Fibroblast of lung (primary cell): ENCODE data around the gene FTO. TPM values are rescaled to one million over a fixed set of nuclear protein-coding genes. Genes with fewer than 3 reads are reported as not detected.

Experiments
- DNase-seq, 2 donors: peaks; one replicate each; pipeline versions ENCODE4 v3.0.0 to v3.0.0-alpha.2; 2010; ENCODE audit warnings: low read depth in 2 of 2
- H2AFZ ChIP-seq: 2 replicates; pipeline ENCODE4 v1.5.1; 2012; ENCODE audit warnings: low read length, control low read depth, inconsistent platforms
- H3K27ac ChIP-seq: 2 replicates; pipeline ENCODE4 v1.5.1; 2011; ENCODE audit warnings: low read length, control low read depth; ENCODE audit not compliant: insufficient read depth
- H3K27me3 ChIP-seq: 2 replicates; pipeline ENCODE4 v1.5.1; 2011; ENCODE audit warnings: mild to moderate bottlenecking, low read length; ENCODE audit not compliant: control insufficient read depth, insufficient read depth
- H3K36me3 ChIP-seq: 2 replicates; pipeline ENCODE4 v1.5.1; 2011; ENCODE audit warnings: low read length; ENCODE audit not compliant: control insufficient read depth, insufficient read depth
- H3K4me1 ChIP-seq: 2 replicates; pipeline ENCODE4 v1.5.1; 2011; ENCODE audit warnings: low read length; ENCODE audit not compliant: control insufficient read depth, insufficient read depth; ENCODE audit errors: extremely low read depth
- H3K4me2 ChIP-seq: 2 replicates; pipeline ENCODE4 v1.5.1; 2011; ENCODE audit warnings: low read length, control low read depth; ENCODE audit not compliant: insufficient read depth; ENCODE audit errors: extremely low read depth
- H3K4me3 ChIP-seq, 4 experiments: fragments of 200-600 bp in 1 of 4; sonication (generic) in 1 of 4; replicated peaks in 1 of 4; 2 replicates each; pipeline ENCODE4 v1.5.1; 2011 to 2016; ENCODE audit warnings: low read length in 4 of 4, low read depth in 3 of 4, mild to moderate bottlenecking in 3 of 4, control low read depth in 2 of 4, inconsistent platforms in 1 of 4, mixed read lengths in 1 of 4; ENCODE audit not compliant: insufficient read depth in 1 of 4; ENCODE audit errors: control extremely low read depth in 1 of 4
- H3K79me2 ChIP-seq: 2 replicates; pipeline ENCODE4 v1.5.1; 2012; ENCODE audit warnings: mild to moderate bottlenecking, low read length, inconsistent platforms; ENCODE audit not compliant: control insufficient read depth, insufficient read depth
- H3K9ac ChIP-seq: 2 replicates; pipeline ENCODE4 v1.5.1; 2011; ENCODE audit warnings: mild to moderate bottlenecking, low read length, control low read depth; ENCODE audit not compliant: insufficient read depth
- H3K9me3 ChIP-seq: 2 replicates; pipeline ENCODE4 v1.5.1; 2012; ENCODE audit warnings: low read depth, low read length; ENCODE audit not compliant: control insufficient read depth, insufficient read depth
- H4K20me1 ChIP-seq: 2 replicates; pipeline ENCODE4 v1.5.1; 2011; ENCODE audit warnings: low read length; ENCODE audit not compliant: control insufficient read depth, insufficient read depth; ENCODE audit errors: extremely low read depth
- CTCF ChIP-seq, 2 donors: IDR thresholded peaks in 1 of 2; conservative IDR thresholded peaks in 1 of 2; 1 replicate in 1 of 2; 2 replicates in 1 of 2; pipeline ENCODE4 v1.5.1; 2011 to 2012; ENCODE audit warnings: low read length in 2 of 2, control low read depth in 1 of 2, inconsistent platforms in 1 of 2, low read depth in 1 of 2, mild to moderate bottlenecking in 1 of 2
- EZH2 ChIP-seq: IDR thresholded peaks from 2 replicates; pipeline ENCODE4 v1.5.1; 2012; ENCODE audit warnings: low read length, control low read depth, mild to moderate bottlenecking; ENCODE audit errors: missing control alignments
- polyA plus RNA-seq, 2 donors: library from polyadenylated mRNA; depleted of rRNA in 1 of 2; stranded (reverse) in 1 of 2; unstranded in 1 of 2; fragments of >200 nt; gene quantifications; 2 replicates each; pipeline ENCODE4 v1.2.1, GENCODE V29; 2011 to 2012; ENCODE audit warnings: missing spikeins in 1 of 2
- total RNA-seq: library from RNA; depleted of rRNA; stranded (reverse); fragments of >200 nt; gene quantifications from 2 replicates; pipeline ENCODE4 v1.2.1, GENCODE V29; 2014

Gene FTO
- total and polyA plus RNA-seq, 2 donors (not counting 1 experiment from before 2014, with no cell fraction given), result 61.1 to 97.6 TPM

DNA sequence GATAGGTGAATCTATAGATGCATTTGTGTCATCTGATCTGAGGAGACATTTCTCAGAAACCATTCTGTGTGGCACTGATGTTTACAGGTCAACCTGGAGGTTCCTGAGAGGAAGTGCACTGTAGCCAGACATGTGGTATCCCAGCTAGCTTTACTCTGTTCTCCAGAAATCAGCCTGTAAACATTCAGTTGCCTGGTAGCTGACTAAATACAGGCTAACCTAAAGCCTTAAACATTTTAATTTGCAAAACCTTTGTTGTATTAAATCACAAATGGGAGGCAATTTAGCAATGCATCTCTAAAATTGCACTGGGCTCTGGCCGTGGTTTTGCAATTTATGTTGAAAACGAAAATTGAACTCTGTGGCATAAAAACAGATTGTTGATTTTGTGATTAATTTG lies 207.6 kb downstream of the FTO start:
- TF ChIP-seq CTCF (conservative IDR thresholded peaks at IDR 0.05 in 1 of 2, IDR thresholded peaks at IDR 0.05 in 1 of 2; ENCODE audit: low read depth in 1 of 2, low read length in 2 of 2) (no peak), EZH2 (no peak)
- peak in 1 of 2 donors; percentile 12 for DNase-seq
- Histone ChIP-seq H3K9me3 (no peaks in the 10 kb centered on the region), H3K36me3 (no peaks in the 10 kb centered on the region), H2AFZ (no peak overlapping the region), H3K4me1 (peaks cover 5% of the 10 kb centered on the region), H3K4me3 (no peak overlapping the region), H3K9ac (no peak overlapping the region), H3K27ac (no peak overlapping the region), H4K20me1 (no peaks in the 10 kb centered on the region), H3K4me2 (no peak overlapping the region), H3K27me3 (no peaks in the 10 kb centered on the region), H3K79me2 (no peaks in the 10 kb centered on the region)

- TF ChIP-seq CTCF (conservative IDR thresholded peaks at IDR 0.05 in 1 of 2, IDR thresholded peaks at IDR 0.05 in 1 of 2; ENCODE audit: low read depth in 1 of 2, low read length in 2 of 2) (no peak), EZH2 (no peak)
- no peak for DNase-seq
- Histone ChIP-seq H3K27me3 (no peaks in the 10 kb centered on the region), H3K79me2 (no peaks in the 10 kb centered on the region), H3K4me3 (no peak overlapping the region), H3K9ac (no peak overlapping the region), H3K4me2 (no peak overlapping the region), H2AFZ (no peak overlapping the region), H3K36me3 (no peaks in the 10 kb centered on the region), H4K20me1 (no peaks in the 10 kb centered on the region), H3K4me1 (peaks cover 5% of the 10 kb centered on the region), H3K27ac (no peak overlapping the region), H3K9me3 (no peaks in the 10 kb centered on the region)
Measured at GRCh38 chr16:53912155-53912554, 208.2 kb downstream of the FTO start.

DNA sequence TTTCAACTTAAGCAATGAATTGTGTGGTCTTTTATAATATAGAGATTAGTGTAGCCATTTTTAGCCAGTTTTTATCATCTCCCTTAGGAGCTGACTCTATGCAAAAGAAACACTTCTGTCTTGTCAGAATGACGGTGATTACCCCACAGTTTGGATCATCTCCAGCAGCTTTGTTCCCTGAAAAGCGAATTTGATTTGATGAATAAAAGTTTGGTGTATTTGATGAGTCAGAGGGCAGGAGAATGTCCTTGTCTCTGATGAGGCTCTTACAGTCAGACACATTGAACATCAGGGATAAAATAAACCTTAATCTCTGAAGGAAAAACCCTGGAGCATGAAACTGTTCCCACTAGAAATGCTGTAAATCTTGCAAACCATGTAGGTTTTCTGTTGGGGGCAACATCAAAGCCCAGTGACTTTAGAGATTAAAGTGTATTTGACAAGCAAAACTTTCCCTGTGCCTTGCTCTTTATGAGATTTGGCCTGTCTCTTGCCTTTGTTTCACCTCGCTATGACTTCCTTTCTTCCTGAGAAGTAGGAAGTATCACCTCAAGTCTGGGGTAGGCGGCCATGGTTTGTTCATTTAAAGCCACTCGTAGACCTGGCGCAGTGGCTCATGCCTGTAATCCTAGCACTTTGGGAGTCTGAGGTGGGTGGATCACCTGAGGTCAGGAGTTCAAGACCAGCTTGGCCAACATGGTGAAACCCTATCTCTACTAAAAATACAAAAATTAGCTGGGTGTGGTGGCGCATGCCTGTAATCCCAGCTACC lies 209.3 kb downstream of the FTO start:
- no peaks in the 10 kb centered on the region for H3K36me3 ChIP-seq
- H3K27ac ChIP-seq, result no peak overlapping the region
- no peak overlapping the region for H3K4me3 ChIP-seq
- DNase-seq, result peak; percentile 88 to 93
- no peaks in the 10 kb centered on the region for H3K27me3 ChIP-seq
- no peaks in the 10 kb centered on the region for H3K79me2 ChIP-seq
- H3K9ac ChIP-seq, result no peak overlapping the region
- peak overlapping the region; percentile 15 for H3K4me2 ChIP-seq
- no peaks in the 10 kb centered on the region for H3K9me3 ChIP-seq
- H2AFZ ChIP-seq, result no peak overlapping the region
- H4K20me1 ChIP-seq, result no peaks in the 10 kb centered on the region
- no peak for TF ChIP-seq EZH2
- no peak for TF ChIP-seq CTCF (conservative IDR thresholded peaks at IDR 0.05 in 1 of 2, IDR thresholded peaks at IDR 0.05 in 1 of 2; ENCODE audit: low read depth in 1 of 2, low read length in 2 of 2)
- H3K4me1 ChIP-seq, result peaks cover 5% of the 10 kb centered on the region
